ENCODE results near the gene RNF14.
"Not testable (repeated sequence)": the region's sequence is repeated elsewhere in the genome, so short reads cannot be mapped to it uniquely, and the experiment has no call there.

The RNF14 gene

GRCh38 chr5:141968914-141969608, at the start of gene RNF14:
TSS of gene RNF14 (plus strand) at chr5:141969105. CDS start at chr5:141973589, 4,484 bp downstream.
- DNase-seq: peak; percentile 78

- DNase-seq: no peak
Observed at GRCh38 chr5:141919218-141920119, 49.4 kb upstream of the RNF14 start.

- DNase-seq: no peak
Observed at GRCh38 chr5:141920771-141921170, 48.1 kb upstream of the RNF14 start.

- DNase-seq: not testable (repeated sequence)
Observed at GRCh38 chr5:141922827-141923447, 46.0 kb upstream of the RNF14 start.

GRCh38 chr5:141923448-141924313, 45.2 kb upstream of the RNF14 start, which contains the start of gene DELE1:
TSS of gene DELE1 (plus strand) at chr5:141923871. CDS start at chr5:141923942, 71 bp downstream.
- DNase-seq: peak; percentile 70

GRCh38 chr5:141926434-141926833, 42.5 kb upstream of the RNF14 start:
- DNase-seq: no peak

- DNase-seq: no peak
Observed at GRCh38 chr5:141928051-141928450, 40.9 kb upstream of the RNF14 start.

- DNase-seq: no peak
Observed at GRCh38 chr5:141929398-141930058, 39.4 kb upstream of the RNF14 start.

GRCh38 chr5:141931694-141932093, 37.2 kb upstream of the RNF14 start:
- DNase-seq: no peak

- DNase-seq: no peak
Observed at GRCh38 chr5:141933151-141933550, 35.8 kb upstream of the RNF14 start.

GRCh38 chr5:141934099-141934844, 34.6 kb upstream of the RNF14 start:
- peak; percentile 44 for DNase-seq

GRCh38 chr5:141935538-141935937, 33.4 kb upstream of the RNF14 start:
- no peak for DNase-seq

GRCh38 chr5:141940695-141941271, 28.1 kb upstream of the RNF14 start:
- DNase-seq: no peak

GRCh38 chr5:141941307-141941706, 27.6 kb upstream of the RNF14 start:
- no peak for DNase-seq

- no peak for DNase-seq
Observed at GRCh38 chr5:141941779-141942178, 27.1 kb upstream of the RNF14 start.

GRCh38 chr5:141942185-141942857, 26.6 kb upstream of the RNF14 start:
- no peak for DNase-seq

GRCh38 chr5:141944076-141944475, 24.8 kb upstream of the RNF14 start:
- no peak for DNase-seq

GRCh38 chr5:141945511-141946051, 23.3 kb upstream of the RNF14 start:
- DNase-seq: no peak

- DNase-seq: no peak
Observed at GRCh38 chr5:141947316-141947715, 21.6 kb upstream of the RNF14 start.

- no peak for DNase-seq
Observed at GRCh38 chr5:141948812-141949211, 20.1 kb upstream of the RNF14 start.
